HG02981 (cell line): ENCODE measurements around the gene XYLT1.

Source experiments
- ATAC-seq: cut with Tn5 transposase; IDR thresholded peaks from one replicate; pipeline ENCODE4 v1.9.1; 2021; ENCODE audit warnings: mild to moderate bottlenecking, moderate library complexity; ENCODE audit not compliant: unreplicated experiment

The XYLT1 gene

GRCh38 chr16:17295948-17296347 is 174.8 kb downstream of the XYLT1 start:
- no peak for ATAC-seq

- ATAC-seq = no peak
Observed at GRCh38 chr16:17294856-17295255, 175.9 kb downstream of the XYLT1 start.

GRCh38 chr16:17293813-17294558 is 176.8 kb downstream of the XYLT1 start:
- ATAC-seq = no peak

GRCh38 chr16:17291289-17291688 is 179.5 kb downstream of the XYLT1 start:
- ATAC-seq = no peak

- ATAC-seq = no peak
Observed at GRCh38 chr16:17289674-17290635, 180.8 kb downstream of the XYLT1 start.

DNA sequence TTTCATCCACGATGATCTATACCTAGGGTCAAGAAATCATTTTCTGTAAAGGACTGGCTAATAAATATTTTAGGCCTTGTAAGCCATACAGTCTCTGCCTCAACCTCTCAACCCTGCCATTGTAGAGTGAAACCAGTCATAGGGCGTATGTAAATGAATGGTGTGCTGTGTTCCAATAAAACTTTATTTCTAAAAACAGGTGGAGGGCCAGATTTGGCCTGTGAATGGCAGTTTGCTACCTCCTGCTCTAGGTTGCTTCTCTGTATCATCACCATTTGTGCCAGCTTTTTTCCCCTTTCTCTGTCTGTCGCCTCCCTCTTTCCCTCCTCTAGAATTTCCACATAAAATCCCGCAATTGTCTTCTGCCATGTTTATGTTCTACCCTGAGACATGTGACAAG is 181.7 kb downstream of the XYLT1 start:
- no peak for ATAC-seq

- no peak for ATAC-seq
Observed at GRCh38 chr16:17287166-17287800, 183.5 kb downstream of the XYLT1 start.

DNA sequence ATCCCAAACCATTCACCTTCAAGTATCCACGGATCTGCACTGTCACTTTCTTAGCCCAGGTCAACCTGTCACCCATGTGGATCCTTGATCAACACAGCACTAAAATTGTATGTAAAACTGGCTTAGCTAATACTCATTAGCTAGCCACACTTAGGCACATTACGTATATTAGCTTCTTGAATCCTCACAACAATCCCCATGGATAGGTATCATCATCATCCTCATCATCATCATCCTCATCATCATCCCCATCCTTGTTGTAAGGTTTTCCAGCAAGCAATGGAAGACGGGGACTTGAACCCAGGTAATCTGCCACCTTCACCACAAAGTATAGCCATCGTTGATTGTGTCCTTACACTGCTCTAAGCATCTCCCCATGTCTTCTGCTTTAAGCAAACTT is 184.3 kb downstream of the XYLT1 start:
- ATAC-seq = no peak

DNA sequence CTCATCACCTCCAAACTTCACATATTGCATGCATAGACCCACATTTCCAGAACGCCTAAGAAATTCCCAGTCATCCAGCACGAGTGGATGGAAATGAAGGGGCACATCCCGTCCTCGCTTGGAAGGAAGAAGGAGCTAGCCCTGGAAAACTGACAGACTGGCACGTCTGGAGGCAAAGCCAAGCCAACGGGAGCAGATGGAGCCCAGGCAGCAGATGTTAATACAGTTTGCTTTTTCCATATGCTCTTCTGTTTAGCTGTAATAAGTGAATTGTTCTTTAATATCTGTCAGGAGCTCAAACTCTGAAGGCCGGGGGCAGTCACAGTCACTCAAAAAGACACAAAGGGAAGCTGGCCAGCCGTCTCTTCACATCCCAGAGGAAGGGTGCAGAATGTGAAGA is 187.7 kb downstream of the XYLT1 start:
- ATAC-seq = no peak

DNA sequence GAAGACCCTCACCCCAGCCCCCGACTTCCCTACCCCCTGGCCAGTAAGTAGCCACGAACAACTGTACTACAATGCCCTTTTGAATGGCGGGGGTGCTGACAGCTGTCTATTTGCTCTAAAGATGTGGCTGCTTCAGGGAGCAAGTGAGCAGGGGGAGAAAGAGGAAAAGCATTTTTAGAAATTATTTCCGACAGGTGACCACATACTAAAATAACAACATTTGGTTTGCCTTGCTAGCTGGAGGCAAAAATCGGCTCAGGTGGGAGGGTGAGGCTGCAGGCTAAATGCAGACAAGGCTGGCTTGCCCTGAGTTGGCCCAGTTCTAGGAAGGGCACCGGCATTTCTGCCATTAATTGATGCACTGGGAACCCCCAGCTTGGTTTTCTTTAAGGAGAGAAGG is 188.5 kb downstream of the XYLT1 start:
- ATAC-seq = no peak

DNA sequence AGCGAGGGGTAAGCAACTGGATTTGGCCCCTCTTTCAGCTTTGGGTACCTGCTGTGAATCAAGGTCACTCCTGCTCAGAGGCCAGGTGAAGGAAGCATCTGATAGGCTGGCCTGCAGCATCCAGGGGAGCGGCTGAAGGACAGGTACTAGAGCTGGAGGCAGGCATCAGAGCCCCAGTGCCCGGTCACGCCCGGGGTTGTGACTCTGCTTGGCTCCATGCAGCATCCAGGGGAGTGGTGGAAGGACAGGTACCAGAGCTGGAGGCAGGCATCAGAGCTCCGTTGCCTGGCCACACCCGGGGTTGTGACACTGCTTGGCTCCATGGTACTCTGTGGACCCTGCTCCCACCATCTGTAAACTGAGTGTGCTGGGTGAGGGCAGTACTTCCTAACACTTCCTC is 189.7 kb downstream of the XYLT1 start:
- no peak for ATAC-seq

DNA sequence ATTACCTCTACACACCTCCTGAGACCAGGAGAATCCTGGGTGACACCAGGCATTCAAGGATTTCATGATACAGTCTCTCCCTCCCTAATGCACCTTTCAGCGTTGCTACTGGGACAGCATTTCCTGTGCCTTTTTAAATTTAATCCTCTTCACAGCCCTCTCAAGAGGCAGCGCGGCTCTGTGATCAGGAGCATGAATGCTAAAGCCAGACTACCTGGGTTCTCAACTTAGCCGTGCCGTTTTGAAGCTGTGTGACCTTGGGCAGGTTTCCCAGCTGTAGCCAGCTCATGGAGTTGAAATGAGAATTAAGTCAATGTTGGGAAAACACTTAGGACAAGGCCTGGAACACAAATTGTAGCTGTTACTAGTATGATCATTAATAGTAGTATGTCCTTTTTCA is 191.8 kb downstream of the XYLT1 start:
- ATAC-seq = no peak

- ATAC-seq = no peak
Observed at GRCh38 chr16:17277981-17278381, 192.8 kb downstream of the XYLT1 start.

DNA sequence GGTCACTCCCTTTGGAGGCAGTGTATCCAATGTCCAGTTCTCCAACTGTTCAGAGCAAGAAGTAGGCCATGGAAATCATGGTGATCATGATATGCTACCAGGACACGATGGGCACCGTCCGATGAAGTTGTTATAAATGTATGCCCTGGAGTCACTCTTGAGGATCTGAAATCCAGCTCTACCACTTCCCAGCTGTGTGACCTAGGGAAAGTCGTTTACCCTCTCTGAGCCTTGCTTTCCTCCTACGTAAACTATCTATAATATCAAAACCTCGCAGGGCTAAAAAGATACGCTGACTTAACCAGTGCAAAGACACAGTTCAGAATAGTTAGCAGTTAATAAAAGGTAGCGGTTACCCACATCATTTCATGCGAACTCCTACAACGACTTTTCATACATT is 194.2 kb downstream of the XYLT1 start:
- no peak for ATAC-seq

- no peak for ATAC-seq
Observed at GRCh38 chr16:17276010-17276530, 194.7 kb downstream of the XYLT1 start.

GRCh38 chr16:17275076-17276009 is 195.4 kb downstream of the XYLT1 start:
- ATAC-seq = no peak

DNA sequence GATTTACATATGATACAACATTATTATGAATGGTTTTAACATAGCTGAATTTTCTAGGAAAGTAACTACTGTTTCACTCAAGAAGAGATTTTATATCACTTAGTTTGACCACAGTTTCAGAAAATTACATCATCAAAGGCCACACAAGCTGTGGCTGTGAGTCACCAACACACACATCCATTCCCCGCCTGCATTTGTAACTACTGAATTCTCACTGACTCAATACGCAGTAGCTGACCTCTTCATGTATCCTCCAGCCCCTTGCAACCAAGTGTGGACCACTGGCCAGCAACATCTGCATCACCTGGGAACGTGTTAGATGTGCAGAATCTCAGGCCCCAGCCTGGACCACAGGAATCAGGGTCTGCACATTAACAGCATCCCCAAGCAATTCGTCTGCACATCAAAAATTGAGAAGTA is 197.6 kb downstream of the XYLT1 start:
- no peak for ATAC-seq

- no peak for ATAC-seq
Observed at GRCh38 chr16:17272716-17273115, 198.0 kb downstream of the XYLT1 start.

GRCh38 chr16:17271687-17272086 is 199.1 kb downstream of the XYLT1 start:
- no peak for ATAC-seq

- ATAC-seq = no peak
Observed at GRCh38 chr16:17270683-17271109, 200.1 kb downstream of the XYLT1 start.
